Body of pancreas (tissue), 4 donors: ENCODE results near the gene TPBG. TPM values are rescaled to one million over a fixed set of nuclear protein-coding genes. Genes with fewer than 3 reads are reported as not detected.

Experiments used
- ATAC-seq: fragments of 150-250 bp; one replicate; pipeline ENCODE4 v1.9.1; 2016
- DNase-seq, 4 donors: peaks; one replicate each; pipeline ENCODE4 v3.0.0-alpha.2; 2019
- H3K27ac ChIP-seq, 4 donors: fragments of 200-600 bp; sonication (generic); 1 replicate in 3 of 4; 2 replicates in 1 of 4; pipeline versions ENCODE4 v1.5.1 to v1.6.1; 2016 to 2019; ENCODE audit warnings: mild to moderate bottlenecking in 1 of 4, mixed read lengths in 1 of 4, moderate library complexity in 1 of 4
- H3K27me3 ChIP-seq, 2 donors: fragments of 200-600 bp; sonication (generic); one replicate each; pipeline ENCODE4 v1.6.0; 2016; ENCODE audit warnings: mild to moderate bottlenecking in 1 of 2
- H3K36me3 ChIP-seq, 2 donors: fragments of 200-600 bp; sonication (generic); replicated peaks in 1 of 2; 2 replicates each; pipeline ENCODE4 v1.5.1; 2016; ENCODE audit warnings: low read depth in 2 of 2; ENCODE audit not compliant: insufficient read depth in 1 of 2
- H3K4me1 ChIP-seq: fragments of 200-600 bp; sonication (generic); one replicate; pipeline ENCODE4 v1.6.0; 2016
- H3K4me3 ChIP-seq, 2 donors: fragments of 200-600 bp; sonication (generic); 1 replicate in 1 of 2; 2 replicates in 1 of 2; pipeline ENCODE4 v1.5.1; 2016 to 2019
- H3K9me3 ChIP-seq, 3 donors: fragments of 200-600 bp; sonication (generic); 1 replicate in 2 of 3; 2 replicates in 1 of 3; pipeline ENCODE4 v1.5.1; 2016
- CTCF ChIP-seq, 7 experiments: fragments of 450-650 bp in 4 of 7; fragments of 200-600 bp in 3 of 7; sonication (generic) in 3 of 7; IDR thresholded peaks; one replicate each; pipeline ENCODE4 v1.5.1; 2016 to 2019; ENCODE audit warnings: antibody characterized with exemption in 7 of 7
- POLR2A ChIP-seq, 3 donors: fragments of 450-650 bp; IDR thresholded peaks; one replicate each; pipeline ENCODE4 v1.6.1; 2016; ENCODE audit warnings: antibody characterized with exemption in 3 of 3, mild to moderate bottlenecking in 2 of 3
- WGBS, 2 donors: methylation state at CpG; one replicate each; pipeline ENCODE4 v1.1.5; 2017; 5-methylcytosine and 5-hydroxymethylcytosine counted together
- intact Hi-C: fragments of 100-400 bp; cut with DNase I; formaldehyde crosslinking; loops from one replicate; pipeline ENCODE4 v1.15.1; 2023
- total RNA-seq, 2 donors: library from RNA; depleted of rRNA; stranded (reverse); fragments of >200 nt; gene quantifications; one replicate each; pipeline ENCODE4 v1.1.0, GENCODE V29; 2016

TPBG gene
- total RNA-seq, 2 donors from 2014 or later, result 10.4 to 10.9 TPM

DNA sequence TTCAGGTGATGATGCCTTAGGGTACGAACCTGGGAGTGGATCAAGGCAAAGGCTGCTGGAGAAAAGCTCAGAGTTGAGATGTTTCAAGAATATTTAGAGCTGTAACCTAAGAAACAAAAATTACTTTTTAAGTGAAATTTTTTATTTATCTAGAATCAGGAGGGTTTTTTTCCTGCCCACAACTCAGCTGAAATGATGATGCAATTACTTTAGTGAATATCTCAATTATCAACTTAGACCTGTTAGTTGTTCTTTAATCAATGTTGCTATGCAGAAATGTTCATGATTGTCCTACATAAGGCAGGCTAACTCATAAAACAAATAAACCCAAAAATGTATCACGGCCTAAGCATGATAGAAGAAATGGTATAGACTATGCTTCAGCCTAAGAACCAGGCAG is 50.3 kb downstream of the TPBG start:
- Histone ChIP-seq H3K27ac (no peak overlapping the region), H3K9me3 (no peaks in the 10 kb centered on the region), H3K4me1 (no peaks in the 10 kb centered on the region), H3K36me3 (no peaks in the 10 kb centered on the region), H3K4me3 (no peak overlapping the region), H3K27me3 (no peaks in the 10 kb centered on the region)
- ATAC-seq (no peak), DNase-seq (no peak)
- WGBS, 2 donors, result 57 to 69% methylated on average over 2 of the region's 2 CpGs
- intact Hi-C loops, result no loop called here
- TF ChIP-seq POLR2A (IDR thresholded peaks at IDR 0.05), result no peak
- TF ChIP-seq CTCF (IDR thresholded peaks at IDR 0.05), result no peak

DNA sequence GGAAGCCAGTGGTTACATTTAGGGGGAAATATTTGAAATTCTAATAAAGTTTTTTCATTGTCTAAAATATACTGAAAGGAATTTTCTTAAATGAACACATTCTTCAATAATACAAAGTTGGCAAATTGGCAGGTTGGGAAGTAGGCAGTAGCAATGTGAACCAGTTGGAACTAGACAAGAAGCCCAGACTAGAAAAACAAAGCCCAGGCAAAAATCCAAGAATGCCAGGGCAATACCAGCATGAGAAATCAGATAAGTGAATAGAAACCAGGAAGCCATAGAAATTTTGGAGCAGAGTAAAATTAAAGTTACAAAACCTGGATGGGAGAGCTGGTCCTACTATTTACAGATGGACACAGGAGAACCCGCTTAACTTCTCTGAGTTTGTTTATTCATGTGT is 52.2 kb downstream of the TPBG start:
- no peaks in the 10 kb centered on the region for H3K36me3 ChIP-seq
- H3K4me3 ChIP-seq, result no peak overlapping the region
- H3K9me3 ChIP-seq, result no peaks in the 10 kb centered on the region
- no peaks in the 10 kb centered on the region for H3K27me3 ChIP-seq
- intact Hi-C loops, result no loop called here
- no peak overlapping the region for H3K27ac ChIP-seq
- no peak for DNase-seq
- ATAC-seq, result no peak
- no peaks in the 10 kb centered on the region for H3K4me1 ChIP-seq
- WGBS, 2 donors, result 94 to 96% methylated on average over 1 of the region's 1 CpG
- TF ChIP-seq POLR2A (IDR thresholded peaks at IDR 0.05) (no peak), CTCF (IDR thresholded peaks at IDR 0.05) (no peak)

GRCh38 chr6:82416346-82416745 is 52.7 kb downstream of the TPBG start:
- no peak for DNase-seq
- no peaks in the 10 kb centered on the region for H3K9me3 ChIP-seq
- intact Hi-C loops, result no loop called here
- H3K4me1 ChIP-seq, result no peaks in the 10 kb centered on the region
- no peak overlapping the region for H3K4me3 ChIP-seq
- TF ChIP-seq POLR2A (IDR thresholded peaks at IDR 0.05) (no peak), CTCF (IDR thresholded peaks at IDR 0.05) (no peak)
- H3K27ac ChIP-seq, result no peak overlapping the region
- no peak for ATAC-seq
- H3K36me3 ChIP-seq, result no peaks in the 10 kb centered on the region
- WGBS, 2 donors, result 40 to 68% methylated on average over 2 of the region's 2 CpGs
- no peaks in the 10 kb centered on the region for H3K27me3 ChIP-seq

Other genes with a start within 250 kb of the TPBG start
- 10 to 100 TPM; 18.8 to 27.2 TPM for gene IBTK, start 116.1 kb upstream of the TPBG start, total RNA-seq